NCI-H1436 treated with DMSO at 0.1 percent for 48 hours (cell line): ENCODE results near the gene OR2K2.
"Not testable (repeated sequence)": the region's sequence is repeated elsewhere in the genome, so short reads cannot be mapped to it uniquely, and the experiment has no call there.

Source experiments
- DNase-seq: peaks from one replicate; lab custom pipeline; 2025; lab: John Stamatoyannopoulos, UW

The OR2K2 gene, protein sequence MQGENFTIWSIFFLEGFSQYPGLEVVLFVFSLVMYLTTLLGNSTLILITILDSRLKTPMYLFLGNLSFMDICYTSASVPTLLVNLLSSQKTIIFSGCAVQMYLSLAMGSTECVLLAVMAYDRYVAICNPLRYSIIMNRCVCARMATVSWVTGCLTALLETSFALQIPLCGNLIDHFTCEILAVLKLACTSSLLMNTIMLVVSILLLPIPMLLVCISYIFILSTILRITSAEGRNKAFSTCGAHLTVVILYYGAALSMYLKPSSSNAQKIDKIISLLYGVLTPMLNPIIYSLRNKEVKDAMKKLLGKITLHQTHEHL

DNA sequence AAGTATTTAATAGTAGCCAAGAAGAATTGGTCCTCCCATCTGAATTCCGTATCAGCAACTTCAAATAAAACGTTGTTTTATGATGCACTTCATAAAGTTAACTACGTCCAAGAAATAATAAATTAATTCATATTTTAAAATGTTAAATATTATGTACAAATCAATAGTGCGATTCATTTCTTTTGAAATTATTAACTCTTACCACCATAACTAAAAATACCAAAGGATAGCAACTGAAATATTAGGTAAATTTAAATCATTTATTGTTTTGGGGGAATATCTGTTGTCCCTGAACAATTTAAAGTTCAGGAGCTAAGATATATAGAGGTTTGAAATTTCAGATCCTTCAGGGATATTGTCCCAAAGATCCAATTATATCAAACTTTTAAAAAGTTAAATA, at the start of gene OR2K2:
Gene OR2K2, minus strand, starts transcription at position 101 of the 400 bp plus-strand sequence. CDS start 1,791 bp downstream, outside the sequence.
- DNase-seq, result no peak

DNA sequence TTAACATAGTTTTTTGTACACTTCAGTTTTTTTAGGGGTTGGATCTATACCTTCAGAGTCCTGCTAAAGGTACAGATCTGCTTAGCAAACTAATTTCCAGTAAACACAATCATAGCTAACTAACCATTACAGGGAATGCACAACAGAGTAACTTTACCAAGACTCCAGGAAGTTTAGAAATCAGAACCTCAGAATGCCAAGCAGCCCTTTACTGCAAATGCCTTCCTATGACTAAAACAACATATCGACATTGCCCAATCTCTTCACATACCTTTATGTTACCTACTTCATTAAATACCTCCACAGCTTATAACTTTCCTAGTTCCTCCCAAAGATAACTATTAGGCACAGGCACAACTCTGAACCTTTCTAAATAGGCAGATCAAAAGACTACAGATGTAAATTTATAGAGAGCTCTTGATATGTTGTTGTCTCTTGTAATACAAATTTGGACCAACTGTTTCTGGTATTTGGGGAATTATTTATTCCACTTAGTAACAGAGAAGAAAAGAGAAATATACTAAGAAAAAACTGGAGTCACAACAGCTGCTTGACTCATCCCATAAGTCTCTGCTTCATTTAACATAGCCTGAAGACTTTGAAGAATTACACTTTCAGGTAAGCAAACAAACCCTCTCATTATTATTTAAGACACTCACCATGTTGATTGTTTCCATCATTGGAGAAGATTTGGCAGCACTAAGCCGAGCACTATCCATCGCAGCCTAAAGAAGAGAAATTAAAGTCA, 46.0 kb upstream of the OR2K2 start:
- DNase-seq, result no peak

DNA sequence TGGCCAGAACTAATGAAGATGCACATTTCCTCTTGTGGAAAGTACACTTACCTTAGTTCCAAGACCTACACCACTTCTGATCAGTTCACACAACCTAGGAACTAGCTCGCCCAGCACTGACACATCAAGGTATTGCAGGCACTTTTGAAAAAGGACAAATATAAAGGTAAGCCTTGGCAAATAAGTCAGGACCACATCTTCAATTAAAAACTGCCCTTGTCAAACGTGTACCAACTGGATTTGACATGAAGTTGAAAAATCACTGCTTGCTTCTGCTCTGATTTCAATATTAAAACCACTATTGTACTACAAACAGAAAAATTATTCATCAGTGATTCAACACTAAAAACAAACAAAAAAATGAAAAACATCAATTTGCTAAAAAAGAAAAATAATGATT, 45.0 kb upstream of the OR2K2 start:
- DNase-seq, result no peak

DNA sequence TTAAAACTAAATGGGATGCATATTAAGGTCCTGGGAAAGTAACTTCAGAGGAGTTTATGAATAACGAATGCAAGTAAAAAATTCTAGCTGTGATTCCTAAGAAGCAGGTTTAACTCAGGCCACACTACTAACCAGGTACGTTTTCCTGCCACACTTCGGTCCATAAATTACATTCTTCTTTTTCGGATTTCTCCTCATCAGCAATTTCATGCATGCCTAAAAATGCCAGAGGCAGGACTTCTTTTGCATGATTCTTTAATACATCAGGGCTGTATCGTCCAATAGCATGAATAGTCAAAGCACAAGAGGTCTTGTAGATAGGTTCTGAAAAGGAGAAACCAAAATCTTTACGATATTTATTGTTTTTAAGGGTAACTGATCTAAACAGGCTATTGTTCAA, 42.3 kb upstream of the OR2K2 start:
- no peak for DNase-seq

DNA sequence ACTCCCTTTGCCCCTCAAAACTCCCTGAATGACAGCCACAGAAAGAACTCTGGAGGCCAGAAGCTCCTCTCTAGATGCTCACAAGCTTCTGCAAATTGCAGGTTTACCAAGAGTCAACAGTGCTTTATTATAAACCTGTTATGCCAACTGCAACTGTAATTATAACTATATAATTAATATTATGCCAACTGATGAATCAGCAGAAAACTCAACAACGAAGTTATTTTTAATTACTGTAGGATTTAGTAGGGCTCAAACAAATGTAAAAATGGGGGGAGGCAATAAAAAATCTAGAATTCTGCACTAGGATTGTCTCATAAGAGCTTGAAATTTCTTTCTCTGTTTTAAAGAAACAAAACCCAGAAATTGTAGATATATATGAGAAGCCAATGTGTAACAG, 37.0 kb upstream of the OR2K2 start:
- no peak for DNase-seq

GRCh38 chr9:111362526-111362925, 32.5 kb upstream of the OR2K2 start:
- no peak for DNase-seq

DNA sequence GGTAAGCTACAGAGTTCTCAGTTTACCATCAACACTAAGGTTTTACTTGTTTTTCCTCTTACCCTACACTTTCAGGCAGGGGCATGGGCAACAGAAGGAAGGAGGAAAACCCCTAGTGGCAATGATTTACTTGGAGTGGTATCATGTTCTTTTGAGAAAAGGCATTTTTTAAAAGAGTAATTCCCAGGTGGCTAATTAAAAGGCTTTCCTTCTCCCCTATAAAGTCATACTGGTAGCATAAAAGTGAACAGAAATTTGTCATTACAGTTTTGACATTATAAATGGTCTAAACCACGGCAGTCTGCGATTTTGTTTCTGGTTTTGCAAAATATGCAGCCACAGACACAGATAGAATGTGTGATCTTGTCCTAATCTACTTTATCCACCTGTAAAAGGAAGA, 30.9 kb upstream of the OR2K2 start:
- DNase-seq, result no peak

DNA sequence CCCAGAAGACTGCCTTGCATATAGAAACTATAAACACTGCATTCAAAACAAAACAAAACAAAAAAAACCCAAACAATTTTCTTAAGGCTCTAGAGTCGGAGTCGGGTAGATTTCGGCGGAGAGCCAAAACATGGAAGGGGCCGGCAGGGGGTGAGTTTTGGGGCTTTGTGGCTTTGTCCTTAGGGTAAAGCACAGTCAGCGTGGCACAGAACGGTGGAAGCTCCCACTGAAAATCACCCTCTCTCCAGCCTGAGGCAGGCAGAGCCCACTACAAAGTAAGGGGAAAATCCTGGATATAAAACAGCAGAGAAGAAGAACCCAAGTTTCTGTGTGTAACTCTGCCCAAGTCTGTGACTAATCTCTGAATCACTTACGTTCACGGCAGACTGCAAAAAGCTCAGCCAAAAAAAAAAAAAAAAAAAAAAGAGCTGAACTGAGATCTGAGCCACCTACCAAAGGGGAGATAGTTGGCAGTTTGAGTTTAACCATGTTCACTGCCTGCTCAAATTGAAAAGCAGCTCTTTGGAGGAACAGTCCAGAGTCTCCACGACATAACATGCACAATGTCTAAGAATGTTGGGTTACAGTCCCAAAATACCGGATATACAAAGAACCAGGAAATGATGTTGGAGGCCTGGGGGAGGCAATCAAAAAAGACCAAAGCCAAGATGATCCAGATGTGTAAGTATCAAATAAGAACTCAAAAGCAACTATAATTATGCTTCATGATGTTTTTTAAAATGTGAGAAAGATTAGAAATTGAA, 26.6 kb upstream of the OR2K2 start:
- no peak for DNase-seq

- DNase-seq, result no peak
Observed at GRCh38 chr9:111352545-111352944, 22.5 kb upstream of the OR2K2 start.

DNA sequence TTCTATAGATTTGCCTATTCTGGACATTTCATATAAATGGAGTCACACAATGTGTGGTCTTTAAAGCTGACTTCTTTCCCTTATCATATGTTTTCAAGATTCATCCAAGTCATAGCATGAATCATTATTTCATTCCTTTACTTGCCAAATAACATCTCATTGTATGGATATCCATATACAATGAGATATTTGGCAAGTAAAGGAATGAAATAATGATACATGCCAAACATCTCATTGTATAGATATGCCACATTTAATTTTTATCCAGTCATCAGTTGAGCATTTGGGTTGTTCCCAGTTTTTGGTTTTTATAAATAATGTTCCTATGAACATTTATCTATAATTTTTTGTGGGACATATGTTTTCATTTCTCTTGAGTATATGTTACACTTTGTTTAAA, 20.5 kb upstream of the OR2K2 start:
- DNase-seq, result no peak

DNA sequence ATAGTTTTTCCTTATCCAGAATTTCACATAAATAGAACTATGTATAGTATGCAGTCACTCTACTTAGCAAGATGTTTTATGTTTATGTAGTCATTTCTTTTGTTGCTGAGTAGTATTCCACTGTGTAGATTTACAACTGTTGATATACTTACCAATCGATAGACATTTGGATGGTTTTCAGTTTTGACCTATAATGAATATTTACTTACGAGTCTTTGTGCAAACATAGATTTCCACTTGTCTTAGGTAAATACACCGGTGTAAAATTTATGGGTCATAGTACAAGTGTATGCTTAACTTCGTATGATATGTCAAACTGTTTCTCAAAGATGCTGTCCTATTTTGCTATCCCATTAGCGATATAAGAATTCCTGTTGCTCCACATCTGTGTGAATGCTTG, 19.7 kb upstream of the OR2K2 start:
- DNase-seq, result no peak

DNA sequence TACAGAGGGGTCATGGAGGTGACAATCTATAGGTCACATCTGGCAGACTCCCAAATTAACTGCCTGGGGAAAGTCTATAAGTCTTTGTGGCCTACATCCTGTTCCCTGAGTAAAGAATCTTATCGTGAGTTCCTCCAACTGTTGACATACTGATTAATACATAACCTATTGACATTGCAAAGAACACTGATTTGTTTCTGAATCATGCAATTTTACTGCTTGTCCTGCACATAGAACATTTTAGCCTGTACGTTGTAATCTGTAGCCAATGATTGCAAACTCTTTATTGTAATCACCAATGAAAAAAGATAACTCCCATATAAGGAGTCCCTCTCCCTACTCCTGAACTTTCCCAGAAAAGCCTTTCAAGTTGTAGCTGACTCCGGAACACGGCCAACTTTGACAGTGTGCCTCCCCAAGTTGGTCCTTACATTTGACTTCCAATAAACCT, 18.8 kb upstream of the OR2K2 start:
- DNase-seq, result no peak

DNA sequence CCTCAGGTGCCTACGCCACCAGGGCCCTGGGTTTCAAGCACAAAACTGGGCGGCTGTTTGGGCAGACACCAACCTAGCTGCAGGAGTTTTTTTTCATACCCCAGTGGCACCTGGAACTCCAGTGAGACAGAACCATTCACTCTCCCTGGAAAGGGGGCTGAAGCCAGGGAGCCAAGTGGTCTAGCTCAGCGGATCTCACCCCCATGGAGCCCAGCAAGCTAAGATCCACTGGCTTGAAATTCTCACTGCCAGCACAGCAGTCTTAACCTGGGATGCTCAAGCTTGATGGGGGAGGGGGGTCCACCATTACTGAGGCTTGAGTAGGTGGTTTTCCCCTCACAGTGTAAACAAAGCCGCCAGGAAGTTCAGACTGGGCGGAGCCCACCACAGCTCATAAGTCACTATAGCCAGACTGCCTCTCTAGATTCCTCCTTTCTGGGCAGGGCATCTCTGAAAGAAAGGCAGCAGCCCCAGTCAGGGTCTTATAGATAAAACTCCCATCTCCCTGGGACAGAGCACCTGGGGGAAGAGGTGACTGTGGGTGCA, 4.4 kb upstream of the OR2K2 start:
- not testable (repeated sequence) for DNase-seq

GRCh38 chr9:111320631-111321030, 9.4 kb downstream of the OR2K2 start:
- DNase-seq, result no peak

DNA sequence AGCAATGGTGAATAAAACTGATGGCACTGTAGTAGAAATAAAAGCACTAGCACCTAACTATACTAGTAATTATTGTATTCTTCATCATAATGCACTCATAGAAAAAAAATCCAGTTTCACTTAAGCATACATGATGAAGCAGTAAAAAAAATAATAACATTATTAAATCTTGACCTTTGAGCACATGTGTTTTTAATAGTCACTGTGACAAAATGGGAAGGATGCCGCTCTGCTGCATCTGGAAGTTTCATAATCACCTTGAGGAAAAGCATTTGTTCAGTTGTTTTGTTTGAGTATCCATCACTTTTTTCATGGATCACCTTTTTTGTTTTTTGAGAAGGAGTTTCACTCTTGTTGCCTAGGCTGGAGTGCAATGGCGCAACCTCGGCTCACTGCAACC, 13.2 kb downstream of the OR2K2 start:
- no peak for DNase-seq

GRCh38 chr9:111305914-111306313, 24.1 kb downstream of the OR2K2 start:
- no peak for DNase-seq

DNA sequence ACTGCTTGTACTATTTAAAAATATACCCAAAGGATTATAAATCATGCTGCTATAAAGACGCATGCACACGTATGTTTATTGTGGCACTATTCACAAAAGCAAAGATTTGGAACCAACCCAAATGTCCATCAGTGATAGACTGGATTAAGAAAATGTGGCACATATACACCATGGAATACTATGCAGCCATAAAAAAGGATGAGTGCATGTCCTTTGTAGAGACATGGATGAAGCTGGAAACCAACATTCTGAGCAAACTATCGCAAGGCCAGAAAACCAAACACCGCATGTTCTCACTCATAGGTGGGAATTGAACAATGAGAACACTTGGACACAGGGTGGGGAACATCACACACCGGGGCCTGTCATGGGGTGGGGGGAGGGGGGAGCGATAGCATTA, 26.0 kb downstream of the OR2K2 start:
- not testable (repeated sequence) for DNase-seq

- DNase-seq, result no peak
Observed at GRCh38 chr9:111301195-111301594, 28.8 kb downstream of the OR2K2 start.

DNA sequence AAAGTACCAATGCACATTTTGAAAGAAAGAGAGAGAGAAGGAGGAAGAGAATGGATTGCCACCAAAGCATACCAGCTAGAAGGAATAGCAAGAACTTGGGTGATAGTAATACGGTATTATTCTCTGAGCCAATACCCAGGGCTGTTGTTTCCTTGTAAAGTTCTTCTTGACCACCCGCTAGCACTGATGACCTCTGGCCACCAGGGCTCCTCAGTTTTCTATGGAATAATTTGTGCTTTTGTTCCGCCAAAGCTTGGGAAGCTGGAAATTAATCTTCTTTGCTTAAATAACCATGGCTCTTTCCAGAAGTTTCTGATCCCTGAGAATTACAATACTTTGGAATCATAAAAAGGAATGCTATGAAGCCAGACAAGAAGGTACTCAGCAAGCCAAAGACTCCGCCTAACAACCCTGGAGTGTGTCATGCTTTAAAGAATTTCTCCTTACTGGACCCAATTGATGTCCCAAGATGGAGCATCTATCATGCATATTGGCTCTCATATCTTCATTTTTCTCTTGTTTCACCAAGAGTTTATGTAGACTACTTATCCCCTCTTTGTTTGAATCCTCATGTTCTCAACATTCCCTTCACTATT, 29.8 kb downstream of the OR2K2 start:
- no peak for DNase-seq

DNA sequence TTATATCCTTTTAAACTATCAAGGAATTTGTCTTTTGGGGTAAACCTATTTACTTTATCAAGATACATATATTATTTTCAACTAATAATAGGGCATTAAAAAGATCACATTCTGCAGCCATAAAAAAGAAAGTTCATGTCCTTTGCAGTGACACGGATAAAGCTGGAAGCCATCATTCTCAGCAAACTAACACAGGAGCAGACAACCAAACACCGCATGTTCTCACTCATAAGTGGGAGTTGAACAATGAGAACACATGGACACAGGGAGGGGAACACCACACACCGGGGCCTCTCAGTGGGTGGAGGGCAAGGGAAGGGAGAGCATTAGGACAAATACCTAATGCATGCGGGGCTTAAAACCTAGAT, 30.4 kb downstream of the OR2K2 start:
- DNase-seq, result not testable (repeated sequence)

GRCh38 chr9:111298731-111299598, 31.1 kb downstream of the OR2K2 start:
- DNase-seq, result peak; percentile 23
